ENCODE measurements around the gene KIAA1328.

KIAA1328 gene

DNA sequence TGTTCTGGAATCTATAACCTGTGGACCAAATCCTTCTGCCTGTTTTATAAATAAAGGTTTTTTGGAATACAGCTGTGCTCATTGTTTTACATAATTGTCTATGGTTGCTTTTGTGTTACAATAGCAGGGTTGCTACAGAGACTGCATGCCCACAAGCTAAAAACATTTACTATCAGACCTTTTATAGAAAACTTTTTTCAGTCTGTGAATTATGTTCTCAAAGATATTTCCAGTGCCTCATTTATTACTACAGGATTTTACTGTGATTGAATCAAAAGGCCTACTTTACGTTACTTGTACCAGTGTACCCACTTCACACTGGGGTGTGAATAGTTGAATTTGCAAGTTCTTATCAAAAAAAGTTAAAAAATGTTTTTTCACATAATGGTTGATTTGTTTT, 7.0 kb downstream of the KIAA1328 start:
- Histone ChIP-seq H3K27me3 (ENCODE audit: insufficient read depth, poor library complexity, severe bottlenecking) (no peaks in the 10 kb centered on the region), H3K27ac (replicated peaks) (no peak overlapping the region), H3K4me3 (replicated peaks; ENCODE audit: insufficient read depth, low read length) (no peak overlapping the region)
- no peak for DNase-seq (ENCODE audit: low read depth in 1 of 2, low spot score in 1 of 2)
- TF ChIP-seq GABPA (IDR thresholded peaks at IDR 0.05; ENCODE audit: low read depth) (no peak), POLR2AphosphoS5 (IDR thresholded peaks at IDR 0.05; ENCODE audit: low read depth) (no peak), SPI1 (IDR thresholded peaks at IDR 0.05; ENCODE audit: borderline replicate concordance, low read depth) (no peak), CTCF (IDR thresholded peaks at IDR 0.05; ENCODE audit: insufficient read depth, low read length) (no peak)
- TF ChIP-seq, protein P1, sequence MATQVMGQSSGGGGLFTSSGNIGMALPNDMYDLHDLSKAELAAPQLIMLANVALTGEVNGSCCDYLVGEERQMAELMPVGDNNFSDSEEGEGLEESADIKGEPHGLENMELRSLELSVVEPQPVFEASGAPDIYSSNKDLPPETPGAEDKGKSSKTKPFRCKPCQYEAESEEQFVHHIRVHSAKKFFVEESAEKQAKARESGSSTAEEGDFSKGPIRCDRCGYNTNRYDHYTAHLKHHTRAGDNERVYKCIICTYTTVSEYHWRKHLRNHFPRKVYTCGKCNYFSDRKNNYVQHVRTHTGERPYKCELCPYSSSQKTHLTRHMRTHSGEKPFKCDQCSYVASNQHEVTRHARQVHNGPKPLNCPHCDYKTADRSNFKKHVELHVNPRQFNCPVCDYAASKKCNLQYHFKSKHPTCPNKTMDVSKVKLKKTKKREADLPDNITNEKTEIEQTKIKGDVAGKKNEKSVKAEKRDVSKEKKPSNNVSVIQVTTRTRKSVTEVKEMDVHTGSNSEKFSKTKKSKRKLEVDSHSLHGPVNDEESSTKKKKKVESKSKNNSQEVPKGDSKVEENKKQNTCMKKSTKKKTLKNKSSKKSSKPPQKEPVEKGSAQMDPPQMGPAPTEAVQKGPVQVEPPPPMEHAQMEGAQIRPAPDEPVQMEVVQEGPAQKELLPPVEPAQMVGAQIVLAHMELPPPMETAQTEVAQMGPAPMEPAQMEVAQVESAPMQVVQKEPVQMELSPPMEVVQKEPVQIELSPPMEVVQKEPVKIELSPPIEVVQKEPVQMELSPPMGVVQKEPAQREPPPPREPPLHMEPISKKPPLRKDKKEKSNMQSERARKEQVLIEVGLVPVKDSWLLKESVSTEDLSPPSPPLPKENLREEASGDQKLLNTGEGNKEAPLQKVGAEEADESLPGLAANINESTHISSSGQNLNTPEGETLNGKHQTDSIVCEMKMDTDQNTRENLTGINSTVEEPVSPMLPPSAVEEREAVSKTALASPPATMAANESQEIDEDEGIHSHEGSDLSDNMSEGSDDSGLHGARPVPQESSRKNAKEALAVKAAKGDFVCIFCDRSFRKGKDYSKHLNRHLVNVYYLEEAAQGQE (IDR thresholded peaks at IDR 0.05; ENCODE audit: insufficient replicate concordance, low read depth): no peak

GRCh38 chr18:36839835-36840234, 10.9 kb downstream of the KIAA1328 start:
- no peak for TF ChIP-seq POLR2AphosphoS5 (IDR thresholded peaks at IDR 0.05; ENCODE audit: low read depth)
- TF ChIP-seq, protein P1 (IDR thresholded peaks at IDR 0.05; ENCODE audit: insufficient replicate concordance, low read depth): no peak
- TF ChIP-seq GABPA (IDR thresholded peaks at IDR 0.05; ENCODE audit: low read depth): no peak
- TF ChIP-seq CTCF (IDR thresholded peaks at IDR 0.05; ENCODE audit: insufficient read depth, low read length): no peak
- no peak for TF ChIP-seq SPI1 (IDR thresholded peaks at IDR 0.05; ENCODE audit: borderline replicate concordance, low read depth)
- Histone ChIP-seq H3K4me3 (replicated peaks; ENCODE audit: insufficient read depth, low read length) (no peak overlapping the region), H3K27me3 (ENCODE audit: insufficient read depth, poor library complexity, severe bottlenecking) (no peaks in the 10 kb centered on the region), H3K27ac (replicated peaks) (no peak overlapping the region)
- no peak for DNase-seq (ENCODE audit: low read depth in 1 of 2, low spot score in 1 of 2)

- H3K27ac ChIP-seq (replicated peaks): no peak overlapping the region
- TF ChIP-seq CTCF (IDR thresholded peaks at IDR 0.05; ENCODE audit: insufficient read depth, low read length) (no peak), GABPA (IDR thresholded peaks at IDR 0.05; ENCODE audit: low read depth) (no peak), SPI1 (IDR thresholded peaks at IDR 0.05; ENCODE audit: borderline replicate concordance, low read depth) (no peak), POLR2AphosphoS5 (IDR thresholded peaks at IDR 0.05; ENCODE audit: low read depth) (no peak)
- TF ChIP-seq, protein P1 (IDR thresholded peaks at IDR 0.05; ENCODE audit: insufficient replicate concordance, low read depth): no peak
- H3K4me3 ChIP-seq (replicated peaks; ENCODE audit: insufficient read depth, low read length): no peak overlapping the region
- no peaks in the 10 kb centered on the region for H3K27me3 ChIP-seq (ENCODE audit: insufficient read depth, poor library complexity, severe bottlenecking)
- DNase-seq (ENCODE audit: low read depth in 1 of 2, low spot score in 1 of 2): no peak
Observed at GRCh38 chr18:36843199-36843598, 14.3 kb downstream of the KIAA1328 start.
